Inflammatory macrophage treated with lipopolysaccharide for 4 hours (primary cell): ENCODE data around the gene TLR3.
A peak's percentile ranks its signal among the peaks of the same experiment; 100 is the strongest.

ENCODE experiments used
- DNase-seq: peaks from one replicate; pipeline ENCODE4 v3.0.0-alpha.2; 2020

TLR3 gene

GRCh38 chr4:186107947-186108346, 39.0 kb downstream of the TLR3 start:
- no peak for DNase-seq

DNA sequence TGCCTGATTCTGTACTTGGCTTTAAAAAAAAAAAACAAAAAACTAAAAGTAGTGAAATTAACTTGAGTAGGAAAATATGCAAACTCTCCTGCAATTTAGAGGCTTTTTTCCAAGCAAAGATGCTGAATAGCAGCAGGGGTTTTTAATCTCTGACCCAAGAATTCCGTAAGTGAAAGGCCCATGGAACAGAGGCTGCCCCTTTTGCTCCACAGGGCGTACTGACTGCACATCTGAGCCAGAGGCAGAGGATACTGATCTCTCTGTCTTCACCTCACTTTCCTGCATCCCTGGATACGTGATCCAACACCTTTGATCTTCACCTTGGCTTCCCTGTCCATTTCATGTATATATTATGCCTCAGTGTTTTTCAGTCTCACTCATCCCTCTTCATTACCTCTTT, 39.4 kb downstream of the TLR3 start:
- no peak for DNase-seq

- no peak for DNase-seq
Observed at GRCh38 chr4:186109245-186109644, 40.3 kb downstream of the TLR3 start.

DNA sequence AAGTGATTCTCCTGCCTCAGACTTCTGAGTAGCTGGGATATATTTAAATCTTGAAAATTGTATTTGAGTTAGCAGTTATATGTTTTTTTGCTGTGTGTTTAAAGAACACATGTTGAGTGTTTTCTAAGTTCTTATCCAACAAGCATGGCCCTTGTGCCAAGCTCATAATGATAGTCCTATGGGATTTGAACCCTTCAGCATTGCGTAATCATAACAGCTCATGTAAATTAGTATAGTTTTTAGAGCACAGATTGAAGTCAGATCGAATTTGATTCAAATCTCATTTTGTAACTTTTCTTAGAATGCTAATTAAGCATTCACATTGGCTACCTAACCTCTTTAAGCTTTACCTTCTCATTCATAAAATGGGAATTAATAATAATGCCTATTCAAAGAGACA, 47.7 kb downstream of the TLR3 start:
- DNase-seq = no peak

- no peak for DNase-seq
Observed at GRCh38 chr4:186118582-186118981, 49.6 kb downstream of the TLR3 start.

DNA sequence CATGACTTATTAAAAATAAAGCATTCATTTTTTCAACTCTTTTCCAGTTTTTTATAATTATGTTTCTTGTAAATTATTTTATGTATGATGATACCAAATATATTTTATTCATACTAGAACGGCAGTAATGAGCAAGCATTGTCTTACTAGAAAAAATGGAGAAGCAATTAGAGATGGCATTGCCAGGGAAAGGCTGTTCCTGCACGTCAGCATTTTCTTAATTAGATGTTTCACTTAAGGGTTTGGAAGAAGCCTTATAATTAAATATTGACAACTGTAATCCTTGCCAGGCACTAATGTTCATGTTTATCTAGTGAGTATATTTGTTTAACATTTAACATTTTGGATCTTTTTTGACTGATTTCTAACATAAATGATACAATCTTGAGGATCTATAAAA, 52.1 kb downstream of the TLR3 start:
- DNase-seq = no peak

GRCh38 chr4:186128842-186129241, 59.9 kb downstream of the TLR3 start:
- no peak for DNase-seq

GRCh38 chr4:186131935-186132334, 63.0 kb downstream of the TLR3 start:
- DNase-seq = no peak

DNA sequence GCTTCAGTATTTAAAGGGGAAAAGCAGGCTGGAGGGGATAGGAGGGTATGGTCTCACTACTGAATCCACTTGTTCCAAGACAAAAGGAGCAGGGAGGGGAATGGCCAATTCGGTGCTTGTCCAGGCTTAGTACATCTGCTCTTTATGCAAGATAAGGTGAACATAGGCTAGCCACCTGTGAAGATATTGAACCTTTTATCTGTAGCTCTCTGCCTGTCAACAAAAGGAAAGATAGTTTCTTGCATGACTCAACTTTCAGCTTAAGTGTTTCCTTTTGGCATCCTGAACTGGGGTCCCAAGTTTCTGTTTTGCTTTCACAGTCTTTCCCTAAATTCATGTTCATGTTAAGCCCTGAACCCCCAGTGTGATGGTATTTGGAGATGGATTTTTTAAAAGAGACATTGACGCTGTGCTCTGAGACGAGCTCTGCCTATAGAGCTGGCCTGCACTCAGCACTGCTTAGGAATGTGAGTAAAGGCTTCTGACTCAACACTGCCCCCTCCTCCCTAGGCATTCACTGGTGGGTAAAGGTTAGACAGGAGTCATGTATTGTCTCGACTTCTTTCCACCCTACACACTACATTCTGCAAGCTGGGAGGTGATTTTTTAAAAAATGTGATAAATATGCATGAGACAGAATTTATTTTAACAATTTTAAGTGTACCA, 63.8 kb downstream of the TLR3 start:
- DNase-seq = no peak

DNA sequence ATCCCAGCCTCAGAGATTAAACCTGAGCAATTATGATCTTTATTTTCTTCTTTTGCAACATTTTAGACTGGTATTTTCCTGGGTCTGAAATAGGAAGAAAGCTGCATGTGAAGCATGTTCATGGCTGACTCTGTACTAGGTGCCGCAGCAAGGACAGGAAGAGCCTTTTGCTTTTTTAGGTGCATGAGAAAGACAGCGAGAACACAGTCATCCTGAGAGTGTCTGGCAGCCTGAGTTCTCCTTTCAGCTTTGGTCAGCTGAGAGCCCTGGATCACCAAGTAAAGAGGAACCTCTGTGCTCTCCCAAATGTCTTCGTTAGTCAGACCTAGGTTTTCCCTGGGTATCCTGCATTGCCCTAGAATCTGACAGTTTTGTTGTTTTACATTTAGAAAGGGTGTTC, 65.3 kb downstream of the TLR3 start:
- DNase-seq = peak; percentile 69

- DNase-seq = no peak
Observed at GRCh38 chr4:186134861-186135260, 65.9 kb downstream of the TLR3 start.

- DNase-seq = peak; percentile 10
Observed at GRCh38 chr4:186137196-186137794, 68.3 kb downstream of the TLR3 start.
